Forelimb muscle (tissue), 1 donor: ENCODE measurements around the gene HDDC2. TPM values are rescaled to one million over a fixed set of nuclear protein-coding genes. Genes with fewer than 3 reads are reported as not detected.
"Not testable (repeated sequence)": the region's sequence is repeated elsewhere in the genome, so short reads cannot be mapped to it uniquely, and the experiment has no call there.

Experiments
- DNase-seq: peaks from one replicate; pipeline ENCODE4 v3.0.0-alpha.2; 2013; ENCODE audit warnings: low read depth
- polyA plus RNA-seq: library from polyadenylated mRNA; unstranded; fragments of 120-200 nt; gene quantifications from one replicate; pipeline ENCODE4 v1.2.1, GENCODE V29; 2013; ENCODE audit not compliant: insufficient read length

Gene HDDC2
- polyA plus RNA-seq, 1 donor = 52.5 TPM

GRCh38 chr6:125307150-125307838, 5.5 kb upstream of the HDDC2 start:
- no peak for DNase-seq

DNA sequence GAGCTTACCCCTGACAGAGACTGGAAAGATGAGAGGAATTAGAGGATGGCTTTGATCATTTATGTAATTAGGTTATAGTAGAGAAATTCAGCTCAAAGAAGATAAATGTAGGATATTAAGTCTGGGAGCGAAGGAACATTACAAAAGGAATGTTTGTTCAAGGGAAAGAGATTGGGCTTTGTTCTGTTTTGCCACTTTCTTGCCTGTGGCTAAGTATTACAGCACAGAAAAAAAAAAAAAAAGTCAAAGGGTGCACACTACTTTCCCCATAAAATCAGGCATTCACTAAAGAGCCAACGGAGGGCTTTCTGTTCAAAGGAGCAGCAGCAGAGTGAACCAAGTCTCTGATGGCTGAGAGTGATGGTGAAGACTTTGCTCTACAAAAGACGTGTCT, 5.0 kb upstream of the HDDC2 start:
- no peak for DNase-seq

- no peak for DNase-seq
Measured at GRCh38 chr6:125304970-125305660, 3.3 kb upstream of the HDDC2 start.

- no peak for DNase-seq
Measured at GRCh38 chr6:125303512-125303854, 1.7 kb upstream of the HDDC2 start.

DNA sequence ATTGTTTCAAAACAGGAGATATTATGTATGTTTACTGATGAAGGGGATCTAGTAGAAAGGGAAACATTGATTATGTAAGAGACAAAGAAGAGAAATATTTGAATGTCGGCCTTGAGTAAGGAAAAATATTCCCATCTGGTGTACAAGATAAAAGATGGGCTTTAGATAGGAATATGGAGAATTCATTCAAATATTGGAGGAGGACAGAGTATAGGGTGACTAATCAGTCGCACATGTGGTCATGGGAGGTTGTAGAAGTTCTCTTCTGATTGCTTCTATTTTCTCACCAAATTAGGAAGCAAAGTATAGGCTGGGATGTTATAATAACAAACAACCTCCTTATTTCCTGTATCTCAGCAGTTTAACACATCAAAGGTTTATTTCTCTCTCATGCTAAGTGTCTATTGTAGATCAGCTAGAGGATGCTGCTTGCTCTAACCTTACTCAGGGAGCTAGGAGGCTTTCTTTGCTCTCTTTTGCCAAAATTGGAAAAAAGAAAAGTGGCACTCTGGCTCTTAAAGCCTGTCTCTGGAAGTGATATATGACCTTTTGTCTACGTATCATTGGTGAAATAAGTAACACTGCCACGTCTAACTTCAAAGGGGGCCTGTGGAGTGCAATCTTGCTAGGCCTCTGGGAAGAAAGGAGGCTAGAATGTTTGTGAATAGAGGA, 1.2 kb upstream of the HDDC2 start:
- DNase-seq = no peak

DNA sequence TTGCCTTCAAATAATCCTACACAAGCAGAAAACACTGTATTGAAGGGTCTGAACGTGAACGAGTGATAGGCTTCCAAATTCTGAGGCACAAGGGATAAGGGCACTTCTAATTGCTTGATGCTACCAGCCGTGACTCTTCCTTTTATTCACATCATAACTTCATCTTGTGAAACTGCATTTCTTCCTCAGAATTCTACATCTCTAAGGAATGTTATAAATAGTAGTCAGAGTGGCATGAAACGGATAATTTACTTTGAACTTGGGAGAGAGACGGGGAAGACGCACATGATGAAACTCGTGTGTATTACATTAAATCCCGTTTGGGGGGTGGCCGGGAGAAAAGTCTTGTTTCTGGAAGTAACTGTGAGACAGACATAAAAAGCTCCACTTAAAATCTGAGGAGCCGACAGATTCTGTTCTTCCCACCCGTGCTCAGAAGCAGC, 754 bp downstream of the HDDC2 start:
- no peak for DNase-seq

DNA sequence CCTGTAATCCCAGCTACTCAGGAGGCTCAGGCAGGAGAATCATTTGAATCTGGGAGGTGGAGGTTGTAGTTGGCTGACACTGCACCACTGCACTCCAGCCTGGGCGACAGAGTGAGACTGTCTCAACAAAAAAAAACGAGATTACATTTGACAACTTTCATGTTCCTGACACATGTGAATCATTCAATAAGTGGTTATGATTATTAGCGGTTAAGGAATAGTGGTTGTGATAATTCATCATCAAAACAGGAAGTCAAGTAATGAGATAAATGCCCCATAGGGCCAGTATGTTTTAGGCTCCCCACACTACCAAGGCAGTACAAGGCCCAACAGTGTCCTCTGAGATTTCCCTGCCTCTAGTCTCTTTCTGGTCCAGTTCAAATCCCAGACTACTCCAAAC, 2.5 kb downstream of the HDDC2 start:
- DNase-seq = no peak

- DNase-seq = no peak
Measured at GRCh38 chr6:125296471-125296870, 5.3 kb downstream of the HDDC2 start.

DNA sequence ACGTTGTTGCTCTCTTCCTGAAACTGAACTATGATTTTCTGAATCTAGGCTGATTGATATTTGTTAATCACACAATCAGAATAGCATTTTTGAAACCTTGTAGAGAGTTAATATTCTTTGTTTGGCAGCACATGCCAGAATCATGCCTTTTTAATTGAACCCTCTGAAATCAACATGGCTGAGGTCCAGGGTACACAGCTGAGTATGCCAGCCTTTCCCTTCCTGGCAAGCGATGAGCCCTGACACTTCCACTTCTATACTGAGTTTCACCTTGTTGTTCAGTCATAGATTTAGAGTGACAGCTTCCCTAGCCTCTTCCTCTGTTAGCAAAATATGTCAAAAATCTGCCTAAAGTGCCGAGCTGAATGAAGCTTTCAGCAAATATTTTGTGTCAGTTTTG, 6.8 kb downstream of the HDDC2 start:
- DNase-seq = no peak

- DNase-seq = no peak
Measured at GRCh38 chr6:125294036-125294435, 7.7 kb downstream of the HDDC2 start.

- DNase-seq = no peak
Measured at GRCh38 chr6:125293587-125293986, 8.2 kb downstream of the HDDC2 start.

GRCh38 chr6:125287718-125288117, 14.0 kb downstream of the HDDC2 start:
- no peak for DNase-seq

DNA sequence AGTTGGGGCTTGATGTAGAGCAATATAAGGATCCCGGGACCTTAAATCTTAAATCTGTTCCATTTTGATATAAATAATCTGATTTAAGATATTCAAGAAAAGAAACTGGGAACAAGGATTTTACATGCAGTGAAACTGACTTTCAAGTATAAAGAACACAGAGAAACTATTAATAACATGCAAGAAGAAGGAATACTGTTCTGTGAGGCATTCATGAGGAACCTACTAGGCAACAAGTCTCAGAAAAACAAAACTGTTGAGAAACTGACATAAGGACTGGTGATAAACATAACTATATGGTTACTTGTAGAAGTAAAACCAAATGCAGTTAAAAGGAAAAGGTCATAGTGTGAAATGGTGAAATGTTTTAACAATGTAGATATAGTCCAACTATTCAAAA, 15.8 kb downstream of the HDDC2 start:
- DNase-seq = no peak

- DNase-seq = no peak
Measured at GRCh38 chr6:125285353-125285752, 16.4 kb downstream of the HDDC2 start.

DNA sequence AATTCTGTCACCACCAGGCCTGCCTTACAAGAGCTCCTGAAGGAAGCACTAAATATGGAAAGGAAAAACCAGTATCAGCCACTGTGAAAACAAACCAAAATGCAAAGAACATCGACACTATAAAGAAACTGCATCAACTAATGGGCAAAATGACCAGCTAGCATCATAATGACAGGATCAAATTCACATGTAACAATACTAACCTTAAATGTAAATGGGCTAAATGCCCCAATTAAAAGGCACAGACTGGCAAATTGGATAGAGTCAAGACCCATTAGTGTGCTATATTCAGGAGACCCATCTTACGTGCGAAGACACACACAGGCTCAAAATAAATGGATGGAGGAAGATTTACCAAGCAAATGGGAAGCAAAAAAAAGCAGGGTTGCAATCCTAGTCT, 19.3 kb downstream of the HDDC2 start:
- not testable (repeated sequence) for DNase-seq

DNA sequence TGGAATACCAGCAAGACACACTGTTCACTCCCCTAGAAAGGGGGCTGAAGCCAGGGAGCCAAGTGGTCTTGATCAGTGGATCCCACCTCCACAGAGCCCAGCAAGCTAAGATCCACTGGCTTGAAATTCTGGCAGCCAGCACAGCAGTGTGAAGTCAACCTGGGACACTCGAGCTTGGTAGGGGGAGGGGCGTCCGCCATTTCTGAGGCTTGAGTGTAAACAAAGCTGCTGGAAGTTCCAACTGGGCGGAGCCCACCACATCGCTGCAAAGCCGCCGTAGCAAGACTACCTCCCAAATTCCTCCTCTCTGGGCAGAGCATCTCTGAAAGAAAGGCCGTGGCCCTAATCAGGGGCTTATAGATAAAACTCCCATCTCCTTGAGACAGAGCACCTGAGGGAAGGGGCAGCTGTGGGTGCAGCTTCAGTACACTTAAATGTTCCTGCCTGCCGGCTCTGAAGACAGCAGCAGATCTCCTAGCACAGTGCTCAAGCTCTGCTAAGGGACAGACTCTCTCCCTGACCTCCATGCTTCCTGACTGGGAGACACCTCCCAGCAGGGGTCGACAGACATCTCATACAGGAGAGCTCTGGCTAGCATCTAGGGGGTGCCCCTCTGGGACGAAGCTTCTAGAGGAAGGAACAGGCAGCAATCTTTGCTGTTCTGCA, 21.3 kb downstream of the HDDC2 start:
- not testable (repeated sequence) for DNase-seq

GRCh38 chr6:125279961-125280360, 21.8 kb downstream of the HDDC2 start:
- no peak for DNase-seq

DNA sequence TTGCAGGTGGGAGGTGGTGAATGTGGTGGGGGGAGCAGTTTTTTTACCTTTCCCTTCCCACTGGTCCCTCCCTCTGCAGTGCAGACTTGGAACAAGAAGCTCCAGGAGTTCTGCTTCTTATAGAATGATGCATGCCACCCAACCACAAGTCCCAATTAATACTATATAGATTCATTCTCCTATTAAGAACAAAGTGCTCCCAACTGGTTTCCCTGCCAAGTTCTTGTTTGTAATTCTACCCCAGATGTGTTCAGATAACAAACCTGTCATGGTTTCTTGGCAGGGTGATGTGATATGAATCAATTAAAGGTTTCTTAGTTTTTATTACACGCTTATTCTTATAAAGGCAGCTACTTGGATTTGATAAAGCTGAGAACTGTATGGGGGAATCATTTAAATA, 23.9 kb downstream of the HDDC2 start:
- DNase-seq = no peak

- DNase-seq = no peak
Measured at GRCh38 chr6:125275779-125276178, 26.0 kb downstream of the HDDC2 start.

GRCh38 chr6:125274935-125275334, 26.8 kb downstream of the HDDC2 start:
- DNase-seq = no peak

DNA sequence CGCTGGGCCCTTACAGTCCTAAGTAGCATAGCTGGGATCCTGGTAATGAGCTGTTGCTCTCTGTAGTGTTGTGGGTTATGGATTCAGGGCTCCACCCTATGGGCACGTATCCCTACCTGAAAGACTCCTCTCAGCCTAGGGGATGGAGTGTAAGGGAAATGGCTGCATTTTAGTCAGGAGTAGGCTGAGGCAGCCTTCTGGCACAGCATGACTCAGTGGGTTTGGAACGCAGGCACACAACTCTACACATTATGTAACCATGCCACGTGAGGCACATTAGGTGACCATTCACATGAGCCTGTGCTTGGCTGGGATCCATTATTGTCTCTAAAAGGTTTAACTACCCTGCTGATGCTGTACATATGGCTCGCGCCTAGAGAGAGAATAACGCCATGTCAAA, 27.8 kb downstream of the HDDC2 start:
- no peak for DNase-seq

- no peak for DNase-seq
Measured at GRCh38 chr6:125273251-125273650, 28.5 kb downstream of the HDDC2 start.
